HG02763 (cell line): ENCODE results near the gene SZT2.
"Not testable (repeated sequence)": the region's sequence is repeated elsewhere in the genome, so short reads cannot be mapped to it uniquely, and the experiment has no call there.

Experiments
- ATAC-seq: cut with Tn5 transposase; IDR thresholded peaks from one replicate; pipeline ENCODE4 v1.9.1; 2021; ENCODE audit warnings: mild to moderate bottlenecking, moderate library complexity; ENCODE audit not compliant: unreplicated experiment

The SZT2 gene

GRCh38 chr1:43477716-43478115 is 88.0 kb downstream of the SZT2 start:
- ATAC-seq = no peak

DNA sequence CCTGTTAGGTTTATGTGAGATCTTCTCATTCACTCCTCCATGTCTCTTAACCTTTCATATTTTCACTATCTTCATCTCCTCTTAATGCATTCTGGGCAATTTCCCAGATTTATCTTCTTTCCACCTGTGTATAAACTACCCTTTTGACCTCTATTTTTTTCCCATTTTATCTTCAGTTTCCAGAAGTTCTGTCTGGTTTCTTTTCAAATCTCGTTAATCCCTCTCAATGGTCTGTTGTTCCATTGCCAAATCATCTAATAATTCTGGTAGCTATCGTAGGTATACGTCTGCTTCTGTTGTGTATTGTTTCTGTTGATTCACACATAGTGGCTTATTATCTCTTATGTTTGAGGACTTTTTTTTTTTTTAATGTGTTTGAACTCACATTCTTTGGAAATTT is 89.7 kb downstream of the SZT2 start:
- no peak for ATAC-seq

DNA sequence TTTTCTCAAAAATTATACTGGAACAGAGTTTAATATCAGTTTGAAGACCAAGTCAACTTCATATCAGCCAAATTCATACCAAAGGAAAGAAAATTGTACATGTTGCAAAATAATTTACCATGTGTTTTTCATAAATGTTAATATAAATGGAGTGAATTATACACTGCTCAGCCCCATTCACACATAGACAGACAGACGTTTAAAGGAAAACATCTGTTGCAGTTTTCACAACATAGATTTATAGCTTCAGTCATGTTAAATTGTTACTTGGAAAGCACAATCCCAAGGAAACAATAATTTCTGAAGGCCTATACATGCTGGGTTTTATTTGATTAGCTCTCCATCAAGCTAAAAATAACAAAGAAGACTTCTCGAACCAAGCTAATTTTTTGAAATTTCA is 91.8 kb downstream of the SZT2 start:
- no peak for ATAC-seq

GRCh38 chr1:43482215-43482614 is 92.5 kb downstream of the SZT2 start:
- no peak for ATAC-seq

- ATAC-seq = no peak
Observed at GRCh38 chr1:43484367-43484766, 94.7 kb downstream of the SZT2 start.

GRCh38 chr1:43488165-43488564 is 98.5 kb downstream of the SZT2 start:
- ATAC-seq = no peak

GRCh38 chr1:43491061-43491460 is 101.4 kb downstream of the SZT2 start:
- no peak for ATAC-seq

- ATAC-seq = no peak
Observed at GRCh38 chr1:43492826-43493225, 103.1 kb downstream of the SZT2 start.

- ATAC-seq = no peak
Observed at GRCh38 chr1:43493661-43494450, 104.2 kb downstream of the SZT2 start.

DNA sequence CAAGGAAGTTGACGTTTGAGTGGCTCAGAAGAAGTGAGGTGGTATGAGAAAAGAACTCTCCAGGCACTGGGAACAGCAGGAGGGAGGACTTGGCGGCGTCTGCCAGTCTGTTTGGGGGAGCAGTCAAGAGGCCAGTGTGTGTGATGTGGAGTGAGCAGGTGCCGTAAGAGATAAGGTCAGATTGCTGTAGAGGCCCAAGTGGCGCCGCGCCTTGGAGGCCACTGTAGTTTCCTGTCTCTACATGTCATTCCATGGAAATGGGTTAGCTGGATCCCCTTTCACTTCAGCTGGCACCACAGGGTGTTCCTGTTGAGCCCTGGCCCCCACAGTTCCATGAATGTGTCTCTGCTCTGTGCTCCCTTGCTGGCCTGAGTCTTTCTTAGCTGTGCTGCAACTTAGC is 105.5 kb downstream of the SZT2 start:
- no peak for ATAC-seq

GRCh38 chr1:43499898-43500297 is 110.2 kb downstream of the SZT2 start:
- no peak for ATAC-seq

DNA sequence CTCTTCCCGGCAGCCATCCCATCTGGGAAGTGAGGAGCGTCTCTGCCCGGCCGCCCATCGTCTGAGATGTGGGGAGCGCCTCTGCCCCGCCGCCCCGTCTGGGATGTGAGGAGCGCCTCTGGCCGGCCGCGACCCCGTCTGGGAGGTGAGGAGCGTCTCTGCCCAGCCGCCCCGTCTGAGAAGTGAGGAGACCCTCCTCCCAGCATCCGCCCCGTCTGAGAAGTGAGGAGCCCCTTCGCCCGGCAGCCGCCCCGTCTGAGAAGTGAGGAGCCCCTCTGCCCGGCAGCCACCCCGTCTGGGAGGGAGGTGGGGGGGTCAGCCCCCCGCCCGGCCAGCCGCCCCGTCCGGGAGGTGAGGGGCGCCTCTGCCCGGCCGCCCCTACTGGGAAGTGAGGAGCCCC is 112.1 kb downstream of the SZT2 start:
- not testable (repeated sequence) for ATAC-seq

GRCh38 chr1:43503534-43503933 is 113.8 kb downstream of the SZT2 start:
- ATAC-seq = no peak
